Activated CD8-positive, alpha-beta memory T cell treated with anti-CD3 and anti-CD28 coated beads for 24 hours (primary cell): ENCODE results near the gene EIF4G3.
"Not testable (repeated sequence)": the region's sequence is repeated elsewhere in the genome, so short reads cannot be mapped to it uniquely, and the experiment has no call there.

ENCODE experiments used
- DNase-seq: peaks from one replicate; pipeline ENCODE4 v3.0.0-alpha.2; 2020

Gene EIF4G3

DNA sequence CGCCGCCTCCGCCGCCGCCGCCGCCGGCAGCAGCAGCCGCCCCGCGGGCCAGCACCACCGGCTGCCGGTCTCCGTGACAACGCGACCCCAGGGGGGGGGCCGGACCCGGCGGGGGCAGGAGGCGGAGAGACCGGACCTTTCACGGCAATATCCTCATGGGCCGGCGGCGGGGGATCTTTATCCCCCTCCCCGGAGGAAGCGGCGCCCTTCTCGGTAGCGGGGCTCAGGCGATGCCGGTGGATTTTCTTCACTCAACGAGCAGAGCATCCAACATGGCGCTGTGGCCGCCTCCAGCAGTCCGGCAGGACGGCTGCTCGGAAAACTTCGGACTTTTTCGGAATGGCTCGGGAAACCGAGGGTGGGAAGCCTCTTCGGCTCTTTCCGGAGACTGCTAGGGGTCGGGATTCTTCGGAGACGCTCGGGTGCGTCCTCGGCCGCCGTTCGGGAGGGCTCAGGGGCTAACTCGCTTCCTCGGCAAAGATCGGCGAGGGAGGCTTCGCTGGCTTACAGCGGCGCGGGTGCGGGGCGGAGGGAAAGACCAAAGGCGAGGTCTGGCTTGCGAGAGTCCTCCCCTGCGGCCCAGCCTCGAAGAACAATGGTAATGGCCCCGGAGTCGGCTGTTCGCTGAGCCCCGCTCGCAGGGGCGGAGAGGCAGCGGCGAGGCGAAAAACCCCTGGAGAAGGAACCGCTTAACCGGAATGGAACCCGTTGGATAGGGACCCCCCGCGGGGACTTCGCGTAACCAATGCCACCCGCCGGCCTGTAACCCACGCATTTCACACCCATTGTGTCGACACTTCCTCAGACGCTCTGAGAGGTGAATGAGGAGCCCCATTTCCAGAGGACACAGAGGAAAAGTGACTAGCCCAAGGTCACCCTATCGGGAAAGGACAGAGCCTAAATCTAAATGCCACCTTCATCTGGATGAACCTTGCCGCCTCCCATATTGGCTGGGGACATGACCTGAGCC, at the start of gene EIF4G3:
Gene EIF4G3, minus strand, starts transcription at position 312 of the 970 bp plus-strand sequence. CDS start 174,155 bp downstream, outside the sequence.
- peak; percentile 100 for DNase-seq

- no peak for DNase-seq
These were observed 48.4 kb upstream of the EIF4G3 start for GRCh38 chr1:21225065-21225464.

GRCh38 chr1:21220815-21221214, 44.1 kb upstream of the EIF4G3 start:
- DNase-seq: no peak

- no peak for DNase-seq
These were observed 43.0 kb upstream of the EIF4G3 start for GRCh38 chr1:21219674-21220073.

- DNase-seq: peak; percentile 67
These were observed 41.3 kb upstream of the EIF4G3 start for GRCh38 chr1:21217812-21218596.

- peak; percentile 86 for DNase-seq
These were observed 40.4 kb upstream of the EIF4G3 start for GRCh38 chr1:21216835-21217811.

- no peak for DNase-seq
These were observed 35.4 kb upstream of the EIF4G3 start for GRCh38 chr1:21212126-21212525.

GRCh38 chr1:21208137-21208700, 31.5 kb upstream of the EIF4G3 start:
- not testable (repeated sequence) for DNase-seq

GRCh38 chr1:21206117-21206516, 29.4 kb upstream of the EIF4G3 start:
- DNase-seq: no peak

DNA sequence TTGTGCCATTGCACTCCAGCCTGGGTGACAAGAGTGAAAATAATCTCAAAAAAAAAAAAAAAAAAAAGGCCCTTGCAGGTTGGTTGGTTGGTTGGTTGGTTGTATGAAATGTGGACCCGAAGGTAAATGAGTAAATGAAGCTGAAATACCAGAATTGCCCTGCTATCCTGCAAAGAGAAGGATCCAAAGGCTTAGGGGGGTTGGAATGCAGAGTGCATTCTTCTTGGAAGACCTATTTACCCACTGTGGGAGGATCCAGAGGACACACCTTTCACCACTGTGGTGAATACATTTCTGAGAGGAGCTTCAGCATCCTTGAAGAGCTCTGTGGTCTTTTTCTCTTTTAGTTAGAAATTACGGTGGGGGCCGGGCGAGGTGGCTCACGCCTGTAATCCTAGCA, 28.7 kb upstream of the EIF4G3 start:
- DNase-seq: no peak

- DNase-seq: no peak
These were observed 25.0 kb upstream of the EIF4G3 start for GRCh38 chr1:21201650-21202049.

DNA sequence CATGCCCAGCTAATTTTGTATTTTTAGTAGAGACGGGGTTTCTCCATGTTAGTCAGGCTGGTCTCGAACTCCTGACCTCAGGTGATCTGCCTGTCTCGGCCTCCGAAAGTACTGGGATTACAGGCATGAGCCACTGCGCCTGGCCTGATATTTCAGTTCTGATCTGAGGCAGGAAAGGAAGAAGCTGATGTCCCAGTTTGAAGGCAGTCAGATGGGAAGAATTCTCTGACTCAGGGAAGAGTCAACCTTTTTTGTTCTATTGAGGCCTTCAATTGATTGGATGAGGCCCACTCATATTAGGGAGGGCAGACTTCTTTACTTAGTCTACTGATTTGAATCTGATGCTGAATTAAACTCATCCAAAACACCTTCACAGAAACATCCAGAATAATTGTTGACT, 24.5 kb upstream of the EIF4G3 start:
- DNase-seq: not testable (repeated sequence)

GRCh38 chr1:21200767-21201166, 24.1 kb upstream of the EIF4G3 start:
- no peak for DNase-seq

GRCh38 chr1:21198929-21199328, 22.2 kb upstream of the EIF4G3 start:
- no peak for DNase-seq

- DNase-seq: no peak
These were observed 16.2 kb upstream of the EIF4G3 start for GRCh38 chr1:21192871-21193270.

DNA sequence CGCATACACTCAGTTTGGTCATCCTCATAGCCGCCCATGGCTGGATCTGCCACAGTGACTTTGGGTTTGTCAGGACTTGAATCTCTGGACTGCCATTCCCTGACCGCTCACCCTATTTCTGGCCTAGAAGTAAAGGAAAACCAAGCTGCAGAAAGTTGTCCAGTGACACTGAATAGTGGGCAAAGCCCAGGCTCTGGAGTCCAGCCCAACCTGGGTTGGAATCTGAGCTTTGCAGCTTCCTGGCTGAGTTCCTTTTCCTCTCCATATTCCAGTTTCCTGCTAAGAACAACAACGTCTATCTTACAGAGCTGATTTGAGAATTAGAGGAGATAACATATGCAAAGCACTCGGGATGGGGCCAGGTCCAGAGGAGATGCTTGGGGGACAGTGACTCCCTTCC, 15.6 kb upstream of the EIF4G3 start:
- DNase-seq: no peak

DNA sequence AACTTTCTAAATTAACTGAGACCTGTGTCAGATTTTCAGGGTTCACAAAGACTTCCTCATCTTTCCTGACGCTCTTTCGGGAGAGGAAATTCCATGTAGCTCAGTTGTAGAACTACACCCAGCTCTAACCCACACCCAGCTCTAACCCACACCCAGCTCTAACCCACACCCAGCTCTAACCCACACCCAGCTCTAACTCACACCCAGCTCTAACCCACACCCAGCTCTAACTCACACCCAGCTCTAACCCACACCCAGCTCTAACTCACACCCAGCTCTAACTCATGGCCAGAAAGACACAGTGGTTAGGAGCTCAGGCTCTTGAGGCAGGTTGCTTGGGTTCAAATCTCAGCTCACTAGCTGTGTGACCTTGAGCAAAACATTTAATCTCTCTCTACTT, 14.1 kb upstream of the EIF4G3 start:
- DNase-seq: not testable (repeated sequence)

- DNase-seq: no peak
These were observed 13.3 kb upstream of the EIF4G3 start for GRCh38 chr1:21189906-21190500.

DNA sequence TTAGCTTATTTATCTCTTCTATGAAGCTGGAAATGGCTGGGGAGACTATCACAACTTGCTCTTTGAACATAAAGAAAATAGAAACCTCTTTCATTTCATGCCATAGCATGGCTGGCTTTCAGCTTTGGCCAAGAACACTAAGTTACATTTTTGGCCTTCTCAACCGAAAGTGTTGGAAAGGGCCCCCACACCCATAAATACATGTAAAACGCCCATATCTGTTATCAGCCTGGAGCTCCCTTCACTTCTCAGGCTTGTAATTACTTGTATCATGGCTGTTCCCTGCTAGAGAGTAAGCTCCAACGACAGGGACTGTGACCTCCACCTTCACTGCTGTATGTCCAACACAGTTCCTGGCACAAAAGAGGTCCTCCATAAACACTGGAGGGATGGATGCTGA, 12.7 kb upstream of the EIF4G3 start:
- DNase-seq: no peak

DNA sequence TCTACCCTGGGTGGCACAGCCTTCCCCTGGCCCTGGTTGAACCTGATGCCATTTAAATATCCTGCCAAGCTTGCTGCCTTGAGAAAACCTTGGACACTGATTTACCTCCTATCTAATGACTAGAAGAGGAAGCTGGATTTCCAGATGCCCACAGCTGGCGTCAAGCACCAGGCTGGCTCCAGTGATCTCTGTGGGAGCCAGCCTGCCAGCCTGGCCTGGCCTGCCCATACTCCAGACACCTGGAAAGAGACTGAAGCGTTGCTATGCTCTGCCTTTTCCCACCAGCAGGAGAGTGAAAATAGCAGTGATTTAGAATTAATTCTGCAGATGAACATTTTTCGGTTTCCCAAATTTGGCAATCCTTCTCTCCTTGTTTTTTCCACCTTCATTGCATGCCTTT, 11.5 kb upstream of the EIF4G3 start:
- DNase-seq: no peak

- no peak for DNase-seq
These were observed 8.6 kb upstream of the EIF4G3 start for GRCh38 chr1:21185221-21185731.

- DNase-seq: no peak
These were observed 7.6 kb upstream of the EIF4G3 start for GRCh38 chr1:21184276-21184675.
